Astrocyte of the cerebellum (primary cell): Measurements from ENCODE around the gene B3GNT9.

ENCODE experiments used
- DNase-seq: peaks from one replicate; pipeline ENCODE4 v3.0.0-alpha.2; 2011; ENCODE audit warnings: low read depth
- H3K4me3 ChIP-seq: 2 replicates; pipeline ENCODE4 v1.5.1; 2011; ENCODE audit warnings: mild to moderate bottlenecking, low read depth, low read length, moderate library complexity
- in situ Hi-C: cut with HindIII; loops from 2 replicates; pipeline ENCODE4 v1.10.0; 2017; ENCODE audit warnings: low sequenced_read_pairs
- TF ChIP-seq, protein P1 (sequence below): IDR thresholded peaks from 2 replicates; pipeline ENCODE4 v1.5.1; 2012; ENCODE audit warnings: low read length, low read depth, moderate library complexity, mild to moderate bottlenecking; ENCODE audit errors: missing control alignments

Gene B3GNT9, protein sequence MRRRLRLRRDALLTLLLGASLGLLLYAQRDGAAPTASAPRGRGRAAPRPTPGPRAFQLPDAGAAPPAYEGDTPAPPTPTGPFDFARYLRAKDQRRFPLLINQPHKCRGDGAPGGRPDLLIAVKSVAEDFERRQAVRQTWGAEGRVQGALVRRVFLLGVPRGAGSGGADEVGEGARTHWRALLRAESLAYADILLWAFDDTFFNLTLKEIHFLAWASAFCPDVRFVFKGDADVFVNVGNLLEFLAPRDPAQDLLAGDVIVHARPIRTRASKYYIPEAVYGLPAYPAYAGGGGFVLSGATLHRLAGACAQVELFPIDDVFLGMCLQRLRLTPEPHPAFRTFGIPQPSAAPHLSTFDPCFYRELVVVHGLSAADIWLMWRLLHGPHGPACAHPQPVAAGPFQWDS

DNA sequence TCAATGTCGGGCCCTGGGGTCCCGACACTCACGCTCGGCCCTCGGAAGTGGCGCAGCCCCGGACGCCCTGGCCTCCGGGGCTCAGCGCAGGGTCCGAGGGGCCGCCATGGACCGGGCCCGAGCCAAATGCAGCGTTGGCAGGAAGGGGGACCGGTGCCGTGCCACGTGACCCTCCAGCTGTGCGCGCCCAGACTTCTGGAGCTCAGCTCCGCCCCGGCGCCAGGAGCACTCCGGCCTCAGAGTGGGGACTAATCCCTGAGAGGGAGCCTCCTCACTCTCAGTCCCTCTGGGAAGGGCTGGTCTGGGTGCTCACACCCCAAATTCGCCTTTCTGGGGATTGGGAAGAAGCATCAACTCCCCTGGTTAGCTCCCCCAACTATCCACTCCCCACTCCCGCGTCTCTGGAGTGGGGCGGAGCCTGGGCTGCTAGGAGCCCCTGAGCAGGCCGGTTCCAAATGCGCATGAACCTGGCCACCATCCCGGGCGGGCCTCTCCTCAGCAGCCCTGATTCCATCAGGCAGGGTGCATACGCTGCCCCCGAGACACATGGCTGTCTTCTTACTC is at the start of gene B3GNT9:
Gene B3GNT9, minus strand, starts transcription at position 166 of the 564 bp plus-strand sequence. CDS start 513 bp downstream, outside the sequence.
- H3K4me3 ChIP-seq: peak within 1 kb of the TSS; percentile 55
- no peak for DNase-seq
- TF ChIP-seq, protein P1, sequence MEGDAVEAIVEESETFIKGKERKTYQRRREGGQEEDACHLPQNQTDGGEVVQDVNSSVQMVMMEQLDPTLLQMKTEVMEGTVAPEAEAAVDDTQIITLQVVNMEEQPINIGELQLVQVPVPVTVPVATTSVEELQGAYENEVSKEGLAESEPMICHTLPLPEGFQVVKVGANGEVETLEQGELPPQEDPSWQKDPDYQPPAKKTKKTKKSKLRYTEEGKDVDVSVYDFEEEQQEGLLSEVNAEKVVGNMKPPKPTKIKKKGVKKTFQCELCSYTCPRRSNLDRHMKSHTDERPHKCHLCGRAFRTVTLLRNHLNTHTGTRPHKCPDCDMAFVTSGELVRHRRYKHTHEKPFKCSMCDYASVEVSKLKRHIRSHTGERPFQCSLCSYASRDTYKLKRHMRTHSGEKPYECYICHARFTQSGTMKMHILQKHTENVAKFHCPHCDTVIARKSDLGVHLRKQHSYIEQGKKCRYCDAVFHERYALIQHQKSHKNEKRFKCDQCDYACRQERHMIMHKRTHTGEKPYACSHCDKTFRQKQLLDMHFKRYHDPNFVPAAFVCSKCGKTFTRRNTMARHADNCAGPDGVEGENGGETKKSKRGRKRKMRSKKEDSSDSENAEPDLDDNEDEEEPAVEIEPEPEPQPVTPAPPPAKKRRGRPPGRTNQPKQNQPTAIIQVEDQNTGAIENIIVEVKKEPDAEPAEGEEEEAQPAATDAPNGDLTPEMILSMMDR: no peak
- in situ Hi-C loops: no loop called here

DNA sequence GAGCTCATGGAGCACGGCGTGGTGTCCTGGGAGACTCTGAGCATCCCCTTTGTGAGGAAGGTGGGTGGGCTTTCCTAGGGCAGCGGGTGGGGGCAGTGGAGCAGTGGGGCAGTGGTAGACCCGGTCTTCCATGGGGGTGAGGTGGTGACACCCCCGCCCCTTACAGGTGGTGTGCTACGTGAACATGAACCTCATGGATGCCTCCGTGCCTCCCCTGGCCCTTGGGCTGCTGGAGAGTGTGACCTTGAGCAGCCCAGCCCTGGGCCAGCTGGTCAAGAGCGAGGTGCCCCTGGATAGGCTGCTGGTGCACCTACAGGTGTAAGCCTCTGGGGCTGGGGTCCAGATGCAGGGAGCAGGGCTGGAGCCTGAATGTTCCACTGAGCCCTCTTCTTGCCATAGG is 49.7 kb upstream of the B3GNT9 start:
- in situ Hi-C loops: no loop called here

DNA sequence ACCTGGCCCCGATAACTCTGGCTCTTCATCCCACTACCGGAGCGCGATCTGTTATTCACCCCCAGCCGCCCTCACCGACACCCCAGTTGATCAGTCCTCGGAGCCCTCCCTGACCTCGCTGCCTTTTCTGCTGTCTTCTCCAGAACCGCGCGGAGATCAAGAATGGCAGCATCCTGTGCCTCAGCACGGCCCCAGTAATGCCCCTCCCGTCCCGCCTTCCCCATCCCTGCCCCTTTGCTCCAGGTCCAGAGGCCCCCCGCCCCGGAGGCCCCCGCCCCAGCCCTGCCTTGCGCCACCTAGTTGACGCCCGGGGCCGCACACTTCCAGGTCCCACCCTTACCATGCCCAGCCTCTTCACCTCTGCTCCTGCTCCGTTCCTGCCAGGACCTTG is 49.0 kb upstream of the B3GNT9 start:
- TF ChIP-seq, protein P1: no peak
- no peak overlapping the region for H3K4me3 ChIP-seq
- in situ Hi-C loops: no loop called here
- DNase-seq: no peak

More for the DNA sequence above, 49.7 kb upstream of the B3GNT9 start:
- DNase-seq: no peak
- H3K4me3 ChIP-seq: no peak overlapping the region
- TF ChIP-seq, protein P1: no peak

DNA sequence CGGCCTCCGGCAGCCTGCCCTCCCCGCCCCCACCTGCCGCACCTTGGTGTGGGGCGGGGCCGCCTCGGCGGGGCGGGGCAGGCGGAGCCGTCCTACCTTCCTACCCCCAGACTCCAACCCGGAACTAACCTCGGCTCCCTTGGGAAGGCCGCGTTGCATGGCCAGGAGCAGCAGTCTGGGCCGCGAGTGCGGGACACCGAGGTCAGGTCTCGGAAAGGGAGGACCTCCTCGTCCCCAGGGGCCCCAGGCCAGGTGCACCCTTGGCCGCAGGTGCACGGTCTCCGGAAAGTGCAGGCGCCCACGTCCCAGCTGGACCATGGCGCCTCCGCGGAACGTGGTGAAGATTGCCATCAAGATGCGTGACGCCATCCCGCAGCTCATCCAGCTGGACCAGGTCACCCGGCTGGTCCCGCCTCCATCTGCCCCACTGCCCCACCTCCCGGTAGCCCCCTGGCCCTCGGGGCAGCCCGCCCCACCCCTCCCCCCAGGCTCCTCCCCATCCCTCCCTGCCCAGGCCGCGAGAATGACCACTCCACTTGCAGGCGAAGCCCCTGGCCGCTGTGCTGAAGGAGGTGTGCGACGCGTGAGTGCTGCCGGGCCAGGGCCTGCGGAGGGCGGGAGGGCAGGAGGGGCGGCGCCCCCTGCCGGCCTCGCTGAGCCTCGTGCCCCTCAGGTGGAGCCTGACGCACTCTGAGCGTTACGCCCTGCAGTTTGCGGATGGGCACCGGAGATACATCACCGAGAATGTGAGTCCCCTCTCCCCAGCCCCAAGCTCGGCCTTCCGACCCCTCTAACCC is 48.4 kb upstream of the B3GNT9 start, which contains the start of gene ELMO3:
Gene ELMO3, plus strand, starts transcription at position 121 of the 797 bp plus-strand sequence. Its CDS starts 196 bp downstream, at position 317.
- no peak for DNase-seq
- no peak within 1 kb of the TSS for H3K4me3 ChIP-seq
- in situ Hi-C loops: no loop called here
- TF ChIP-seq, protein P1: peak; percentile 34

DNA sequence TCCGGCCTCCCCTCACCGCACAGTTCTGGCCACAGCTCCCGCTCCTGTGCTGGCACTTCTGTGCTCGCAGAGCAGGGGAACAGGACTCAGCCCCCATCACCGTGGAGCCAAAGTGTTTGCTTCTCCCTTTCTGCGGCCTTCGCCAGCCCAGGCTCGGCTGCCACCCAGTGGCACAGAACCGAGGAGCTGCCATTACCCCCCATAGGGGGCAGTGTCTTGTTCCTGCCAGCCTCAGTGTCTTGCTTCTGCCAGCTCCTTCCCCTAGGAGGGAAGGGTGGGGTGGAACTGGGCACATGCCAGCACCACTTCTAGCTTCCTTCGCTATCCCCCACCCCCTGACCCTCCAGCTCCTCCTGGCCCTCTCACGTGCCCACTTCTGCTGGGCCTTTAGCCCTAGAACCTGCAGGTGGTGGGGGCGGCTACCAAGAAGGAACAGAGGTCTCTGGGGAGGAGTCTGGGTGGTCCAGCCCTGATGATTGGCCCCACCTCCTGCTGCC is 47.5 kb upstream of the B3GNT9 start:
- H3K4me3 ChIP-seq: no peak overlapping the region
- TF ChIP-seq, protein P1: peak; percentile 71
- in situ Hi-C loops: no loop called here
- DNase-seq: no peak

DNA sequence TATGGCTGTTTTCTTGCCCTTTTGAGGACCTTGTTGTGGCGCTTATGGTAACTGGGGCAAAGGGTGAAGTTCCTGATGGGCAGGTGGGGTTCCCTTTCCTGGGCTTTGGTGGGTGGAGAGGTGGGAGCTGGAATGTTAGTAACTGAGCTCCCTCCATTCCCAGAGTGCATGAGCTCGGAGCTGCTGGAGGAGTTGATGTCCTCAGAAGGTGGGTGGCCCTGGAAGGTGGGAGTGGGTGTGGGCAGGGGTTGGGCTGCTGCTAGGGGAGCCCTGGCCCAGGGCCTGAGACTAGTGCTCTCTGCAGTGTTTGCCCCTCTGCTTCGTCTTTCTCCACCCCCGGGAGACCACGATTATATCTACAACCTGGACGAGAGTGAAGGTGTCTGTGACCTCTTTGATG is 46.9 kb upstream of the B3GNT9 start:
- in situ Hi-C loops: no loop called here
- DNase-seq: no peak
- H3K4me3 ChIP-seq: no peak overlapping the region
- TF ChIP-seq, protein P1: no peak
